ENCODE results near the gene MGST3.
"Not testable (repeated sequence)": the region's sequence is repeated elsewhere in the genome, so short reads cannot be mapped to it uniquely, and the experiment has no call there.

DNA sequence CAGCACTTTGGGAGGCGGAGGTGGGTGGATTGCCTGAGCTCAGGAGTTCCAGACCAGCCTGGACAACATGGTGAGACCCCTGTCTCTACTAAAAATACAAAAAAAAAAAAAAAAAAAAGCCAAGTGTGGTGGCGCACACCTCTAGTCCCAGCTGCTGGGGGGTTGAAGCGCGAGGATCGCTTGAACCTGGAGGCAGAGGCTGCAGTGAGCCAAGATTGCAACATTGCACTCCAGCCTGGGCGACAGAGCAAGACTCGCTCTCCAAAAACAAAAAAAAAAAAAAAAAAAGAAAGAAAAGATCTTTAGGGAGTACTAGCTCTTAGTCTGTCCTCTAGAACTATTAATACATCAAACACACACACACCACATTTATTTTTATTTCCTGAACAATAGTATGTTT is 70.9 kb downstream of the MGST3 start:
- TF ChIP-seq, protein P1, sequence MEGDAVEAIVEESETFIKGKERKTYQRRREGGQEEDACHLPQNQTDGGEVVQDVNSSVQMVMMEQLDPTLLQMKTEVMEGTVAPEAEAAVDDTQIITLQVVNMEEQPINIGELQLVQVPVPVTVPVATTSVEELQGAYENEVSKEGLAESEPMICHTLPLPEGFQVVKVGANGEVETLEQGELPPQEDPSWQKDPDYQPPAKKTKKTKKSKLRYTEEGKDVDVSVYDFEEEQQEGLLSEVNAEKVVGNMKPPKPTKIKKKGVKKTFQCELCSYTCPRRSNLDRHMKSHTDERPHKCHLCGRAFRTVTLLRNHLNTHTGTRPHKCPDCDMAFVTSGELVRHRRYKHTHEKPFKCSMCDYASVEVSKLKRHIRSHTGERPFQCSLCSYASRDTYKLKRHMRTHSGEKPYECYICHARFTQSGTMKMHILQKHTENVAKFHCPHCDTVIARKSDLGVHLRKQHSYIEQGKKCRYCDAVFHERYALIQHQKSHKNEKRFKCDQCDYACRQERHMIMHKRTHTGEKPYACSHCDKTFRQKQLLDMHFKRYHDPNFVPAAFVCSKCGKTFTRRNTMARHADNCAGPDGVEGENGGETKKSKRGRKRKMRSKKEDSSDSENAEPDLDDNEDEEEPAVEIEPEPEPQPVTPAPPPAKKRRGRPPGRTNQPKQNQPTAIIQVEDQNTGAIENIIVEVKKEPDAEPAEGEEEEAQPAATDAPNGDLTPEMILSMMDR (IDR thresholded peaks at IDR 0.05; ENCODE audit: low read depth, low read length, poor library complexity, severe bottlenecking), result not testable (repeated sequence)
- TF ChIP-seq EZH2phosphoT487 (IDR thresholded peaks at IDR 0.05; ENCODE audit: borderline replicate concordance, low read length), result not testable (repeated sequence)

All from DOHH2 (cell line).